Pons (tissue), 1 donor: Measurements from ENCODE around the gene CMIP.

Source experiments
- DNase-seq: peaks from one replicate; pipeline ENCODE4 v3.0.0-alpha.2; 2016; ENCODE audit warnings: low spot score

The CMIP gene

GRCh38 chr16:81447383-81448101 lies 2.9 kb downstream of the CMIP start:
- DNase-seq, result no peak

- DNase-seq, result no peak
These were observed 3.8 kb downstream of the CMIP start for GRCh38 chr16:81448154-81449131.

DNA sequence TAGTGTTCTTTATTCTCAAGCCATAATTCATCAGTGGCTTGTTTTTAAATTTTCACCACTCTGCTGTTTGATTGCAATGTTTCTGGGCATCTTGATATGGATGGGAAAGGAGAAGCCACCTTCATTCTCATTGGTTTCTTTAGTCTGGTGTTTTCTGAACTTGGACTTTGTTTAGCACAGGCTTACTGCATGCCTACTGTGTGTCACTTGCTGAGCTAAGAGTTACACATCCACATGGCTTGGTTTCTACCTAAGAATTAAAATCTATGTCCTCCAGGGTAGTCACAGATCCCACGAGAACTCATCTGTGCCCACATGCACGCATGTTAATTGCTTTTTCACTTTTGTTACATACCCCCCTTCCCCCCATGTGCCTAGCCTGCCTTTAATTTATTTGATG lies 4.6 kb downstream of the CMIP start:
- no peak for DNase-seq

- DNase-seq, result no peak
These were observed 5.4 kb downstream of the CMIP start for GRCh38 chr16:81449899-81450608.

DNA sequence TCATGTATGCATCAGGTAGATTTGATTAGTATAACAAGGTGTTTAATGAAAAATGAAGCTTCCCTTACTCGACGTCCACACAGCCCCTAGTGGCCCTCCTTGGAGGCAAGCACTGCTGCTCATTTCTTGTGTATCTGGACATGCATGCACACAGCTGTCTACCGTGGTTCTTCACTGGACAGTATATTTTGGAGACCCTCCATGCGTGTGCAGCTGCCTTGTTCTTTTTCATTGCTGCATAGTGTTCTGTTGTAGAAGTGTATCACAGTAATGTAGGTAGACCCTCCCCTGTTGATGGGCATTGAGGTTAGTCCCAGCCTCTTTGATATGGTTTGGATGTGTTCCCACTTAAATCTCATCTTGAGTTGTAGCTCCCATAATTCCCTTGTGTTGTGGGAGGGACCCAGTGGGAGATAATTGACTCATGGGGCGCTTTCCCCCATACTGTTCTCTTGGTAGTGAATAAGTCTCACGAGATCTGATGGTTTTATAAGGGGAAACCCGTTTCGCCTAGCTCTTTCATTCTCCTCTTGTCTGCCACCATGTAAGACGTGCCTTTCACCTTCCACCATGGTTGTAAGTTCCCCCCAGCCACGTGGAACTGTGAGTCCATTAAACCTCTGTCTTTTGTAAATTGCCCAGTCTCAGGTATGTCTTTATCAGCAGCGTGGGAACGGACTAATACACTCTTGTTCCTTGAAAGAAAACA lies 6.3 kb downstream of the CMIP start:
- DNase-seq, result no peak

DNA sequence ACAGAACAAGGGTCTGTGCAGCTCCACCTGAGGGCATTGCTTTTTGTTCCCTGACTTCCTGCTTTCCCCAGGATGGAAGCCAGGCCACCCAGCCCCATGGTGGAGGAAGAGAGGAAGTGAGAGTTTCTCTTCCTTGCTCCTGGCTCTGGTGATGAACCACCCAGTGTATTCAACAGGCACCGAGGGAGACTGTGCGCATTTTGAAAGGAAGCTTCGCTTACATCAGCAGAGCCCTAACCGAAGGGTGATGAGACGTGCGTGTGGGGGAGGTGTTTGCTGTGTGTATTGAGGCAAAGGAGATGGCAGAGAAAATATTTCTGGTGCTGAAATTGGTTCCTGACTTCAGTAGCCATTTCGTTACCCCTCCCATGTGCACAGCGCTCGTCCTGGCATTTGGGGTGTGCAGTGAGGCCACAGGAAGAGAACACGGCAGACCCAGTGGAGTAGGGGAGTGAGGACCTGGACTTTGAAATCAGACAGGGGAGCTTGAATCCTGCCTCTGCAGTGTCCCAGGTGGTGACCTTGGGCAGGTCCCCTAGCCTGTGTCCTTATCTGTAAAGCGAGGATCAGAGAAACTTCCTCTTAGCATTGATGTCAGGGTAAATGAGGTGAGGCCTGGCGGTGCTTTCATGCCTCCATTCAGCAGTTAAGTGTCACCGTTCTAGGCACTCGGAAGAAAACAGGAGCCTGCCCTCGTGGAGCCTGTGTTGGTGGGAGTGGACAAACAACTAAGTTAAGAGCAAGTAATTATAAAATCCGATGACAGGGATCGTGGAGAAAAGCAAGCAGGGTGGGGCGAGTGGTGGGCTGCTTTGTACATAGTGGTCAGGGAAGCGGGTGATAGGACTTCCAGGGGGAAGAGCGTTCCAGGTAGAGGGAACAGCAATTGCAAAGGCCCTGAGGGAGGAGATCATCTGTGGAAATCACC lies 7.4 kb downstream of the CMIP start:
- DNase-seq, result peak; percentile 75

- no peak for DNase-seq
These were observed 8.6 kb downstream of the CMIP start for GRCh38 chr16:81453091-81453728.

DNA sequence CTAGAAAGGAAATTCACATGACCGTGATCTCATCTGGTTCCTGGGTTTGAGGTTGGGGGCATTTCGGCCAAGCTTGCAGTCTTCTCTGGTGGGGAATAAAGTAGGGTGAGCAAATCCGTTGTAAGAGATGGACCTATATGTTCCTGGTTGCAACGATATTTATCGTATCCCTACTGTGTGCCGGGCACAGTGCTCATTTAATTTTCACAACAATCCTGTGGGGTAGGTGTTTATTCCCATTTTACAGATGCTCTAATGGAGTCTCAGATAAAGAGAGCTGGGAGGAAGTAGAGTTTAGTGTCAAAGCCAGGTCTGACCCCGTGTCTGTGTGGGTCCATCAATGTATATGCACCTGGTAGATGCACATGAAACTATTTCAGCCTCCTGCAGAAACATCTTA lies 9.4 kb downstream of the CMIP start:
- no peak for DNase-seq

- no peak for DNase-seq
These were observed 10.4 kb downstream of the CMIP start for GRCh38 chr16:81455006-81455405.

DNA sequence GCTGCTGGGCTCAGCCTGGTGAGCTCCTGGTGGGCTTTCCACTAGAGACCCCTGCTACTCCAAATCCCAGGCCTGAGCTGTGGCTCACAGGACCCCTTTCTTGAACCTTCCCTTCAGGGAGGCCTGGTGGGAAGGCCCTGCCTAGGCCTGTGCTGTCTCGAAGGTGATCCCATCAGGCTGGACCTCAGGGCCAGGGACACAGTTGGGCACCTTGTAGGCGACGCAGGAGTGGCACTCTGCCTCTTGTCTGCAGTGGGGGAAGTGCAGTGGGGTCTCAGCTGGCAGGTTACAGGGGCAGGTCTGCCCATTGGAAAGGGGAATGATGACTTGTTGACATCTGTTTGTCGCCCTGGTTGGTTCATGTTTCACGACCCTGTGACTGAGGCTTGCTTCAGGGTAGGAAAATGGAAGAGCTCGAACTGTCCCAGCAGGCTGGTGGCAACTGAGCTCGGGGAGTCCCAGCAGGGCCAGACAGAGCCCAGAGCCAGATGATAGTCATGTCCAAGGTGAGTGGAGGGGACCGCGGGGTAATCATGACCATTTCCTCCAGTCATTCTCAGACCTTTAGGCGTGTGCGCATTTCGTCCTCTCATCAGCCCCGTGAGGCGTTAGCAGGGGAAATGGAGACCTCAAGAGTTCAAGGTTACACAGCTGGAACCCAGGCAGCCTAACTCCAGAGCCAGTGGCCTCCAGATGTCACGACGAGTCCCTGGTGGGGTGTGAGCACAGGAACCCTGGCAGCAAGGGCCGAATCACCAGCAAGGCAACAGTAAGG lies 11.3 kb downstream of the CMIP start:
- DNase-seq, result no peak

- DNase-seq, result no peak
These were observed 12.1 kb downstream of the CMIP start for GRCh38 chr16:81456523-81457325.

DNA sequence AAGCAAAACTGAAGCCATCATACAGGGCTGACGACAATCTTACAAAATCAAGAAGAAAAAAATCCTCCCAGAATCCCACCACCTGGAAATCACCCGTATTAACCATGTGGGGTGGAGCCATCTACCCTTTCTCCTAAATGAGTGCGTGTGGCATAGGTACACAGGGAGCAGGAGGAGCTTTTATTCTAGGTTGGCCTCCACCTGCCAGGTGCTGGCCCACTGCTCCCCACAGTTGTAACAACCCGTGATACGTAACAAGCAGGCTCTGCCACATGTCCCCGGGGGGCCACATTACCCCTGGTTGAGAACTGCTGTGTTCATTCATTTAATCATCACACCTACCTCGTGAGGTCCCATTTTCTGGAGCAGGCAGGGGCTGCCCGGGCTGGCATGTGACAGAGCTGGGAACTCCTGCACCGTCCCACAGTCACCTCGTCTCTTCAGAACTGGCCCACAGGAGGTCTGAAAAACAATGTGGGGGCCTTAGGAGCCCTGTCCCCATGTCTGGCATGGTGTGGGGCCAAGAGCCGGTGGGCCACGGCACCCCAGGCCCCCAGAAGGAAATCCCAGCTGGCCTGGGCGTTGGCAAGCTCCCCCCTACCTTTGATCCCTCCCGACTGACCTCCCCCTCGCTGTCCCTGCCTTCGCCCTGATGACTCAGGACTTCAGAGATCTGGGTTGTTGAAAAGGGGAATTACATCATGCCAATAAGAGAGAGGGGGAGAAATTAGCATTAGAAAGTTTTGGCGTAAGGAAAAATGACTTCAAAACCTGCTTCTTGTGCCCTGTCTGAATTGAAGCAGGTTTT lies 12.9 kb downstream of the CMIP start:
- DNase-seq, result no peak

DNA sequence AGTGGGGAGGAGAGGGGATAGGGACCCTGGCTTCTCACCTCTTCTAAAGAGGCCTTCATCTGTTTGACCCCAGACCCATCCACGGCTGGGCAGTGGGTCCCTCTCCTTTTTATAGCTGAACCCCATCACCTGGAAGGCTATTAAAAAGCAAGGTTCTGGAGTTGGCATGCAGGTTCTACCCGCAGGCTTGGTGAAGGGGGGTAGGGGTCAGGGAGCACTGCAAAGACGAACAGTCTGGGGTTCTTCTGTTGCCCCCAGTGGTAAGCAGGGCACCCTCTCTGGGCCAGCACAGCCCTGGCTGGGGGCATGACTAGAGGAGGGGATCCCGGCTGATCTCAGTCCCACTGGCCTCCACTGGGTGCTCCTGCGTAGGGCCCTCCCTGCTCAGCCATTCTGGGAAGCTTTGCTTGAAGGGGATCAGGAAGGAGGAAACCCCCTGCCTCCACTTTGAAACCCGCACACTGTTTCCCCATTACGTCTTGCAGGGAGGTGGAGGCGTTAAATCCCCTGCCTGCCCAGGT lies 13.6 kb downstream of the CMIP start:
- no peak for DNase-seq

GRCh38 chr16:81458827-81459598 lies 14.4 kb downstream of the CMIP start:
- DNase-seq, result no peak

GRCh38 chr16:81460075-81460474 lies 15.5 kb downstream of the CMIP start:
- no peak for DNase-seq

DNA sequence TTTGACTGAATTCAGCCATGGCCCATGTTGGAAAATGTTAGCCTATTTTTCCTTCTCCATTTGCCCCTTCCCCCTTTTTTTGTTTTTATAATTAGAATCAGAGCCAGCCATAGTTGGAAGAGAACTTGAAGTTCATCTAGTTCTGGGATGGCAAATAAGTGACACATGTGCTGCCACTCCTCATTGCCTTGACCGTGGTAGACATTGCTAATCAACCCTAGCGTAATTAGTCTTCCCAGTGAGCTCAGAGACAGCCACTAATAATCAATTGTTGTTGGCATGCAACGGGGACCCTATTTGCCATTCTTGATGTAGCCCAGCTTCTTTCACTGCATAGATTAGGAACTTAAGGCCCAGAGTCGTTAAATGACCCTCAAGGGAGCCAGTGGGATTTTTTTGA lies 16.6 kb downstream of the CMIP start:
- no peak for DNase-seq

DNA sequence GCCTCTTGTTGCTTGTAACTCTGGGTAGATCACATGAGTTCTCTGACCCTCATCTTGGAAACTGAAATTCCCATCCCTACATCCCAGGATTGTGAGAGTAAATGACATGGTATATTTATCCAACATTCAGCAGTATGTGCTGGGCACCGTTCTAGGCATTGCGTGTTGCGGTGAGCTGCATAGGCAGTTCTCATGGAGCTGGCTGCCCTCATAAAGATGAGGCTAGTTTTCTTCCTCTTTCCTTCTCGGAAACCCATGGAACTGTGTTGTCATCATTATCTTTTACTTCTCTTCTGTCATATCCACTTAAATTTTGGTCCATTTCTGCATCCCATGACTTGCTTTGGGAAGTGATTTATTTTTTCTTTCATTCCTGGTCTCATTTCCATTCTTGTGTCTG lies 17.2 kb downstream of the CMIP start:
- DNase-seq, result no peak
